SK-N-SH (cell line): ENCODE data around the gene TRIM9.

Experiments used
- ELF1 ChIP-seq: IDR thresholded peaks from 2 replicates; pipeline ENCODE4 v1.4.0; 2012
- EP300 ChIP-seq, 2 experiments: IDR thresholded peaks; 2 replicates each; pipeline versions ENCODE4 v1.4.0 to v1.6.1; 2012; ENCODE audit warnings: borderline replicate concordance in 1 of 2, low read depth in 1 of 2, low read length in 1 of 2
- EZH2phosphoT487 ChIP-seq: fragments of 200-600 bp; sonication (generic); IDR thresholded peaks from 2 replicates; pipeline ENCODE4 v1.6.1; 2017; ENCODE audit warnings: low read depth, mixed run types, mild to moderate bottlenecking, antibody characterized with exemption, moderate library complexity, borderline replicate concordance
- FOXM1 ChIP-seq: IDR thresholded peaks from 2 replicates; pipeline ENCODE4 v1.4.0; 2012; ENCODE audit warnings: low read depth, mild to moderate bottlenecking
- MXI1 ChIP-seq: IDR thresholded peaks from 2 replicates; pipeline ENCODE4 v1.6.1; 2012; ENCODE audit warnings: mild to moderate bottlenecking, low read depth, low read length, improper control_type of control experiment
- POLR2AphosphoS5 ChIP-seq: IDR thresholded peaks from 2 replicates; pipeline ENCODE4 v1.6.1; 2012; ENCODE audit warnings: low read depth, low read length
- RAD21 ChIP-seq: IDR thresholded peaks from 2 replicates; pipeline ENCODE4 v1.6.1; 2012; ENCODE audit warnings: mild to moderate bottlenecking, low read length
- SIN3A ChIP-seq: IDR thresholded peaks from 2 replicates; pipeline ENCODE4 v1.6.1; 2012; ENCODE audit warnings: low read depth, mild to moderate bottlenecking, low read length, moderate library complexity, borderline replicate concordance
- TAF1 ChIP-seq: IDR thresholded peaks from 2 replicates; pipeline ENCODE4 v1.6.1; 2012; ENCODE audit warnings: low read depth, mild to moderate bottlenecking, low read length, moderate library complexity, borderline replicate concordance
- TF ChIP-seq, protein P1 (sequence below): fragments of 200-600 bp; sonication (generic); IDR thresholded peaks from 2 replicates; pipeline ENCODE4 v1.6.1; 2017; ENCODE audit warnings: antibody characterized with exemption, mild to moderate bottlenecking, moderate library complexity
- TF ChIP-seq, protein P2 (sequence below): IDR thresholded peaks from 2 replicates; pipeline ENCODE4; 2012

DNA sequence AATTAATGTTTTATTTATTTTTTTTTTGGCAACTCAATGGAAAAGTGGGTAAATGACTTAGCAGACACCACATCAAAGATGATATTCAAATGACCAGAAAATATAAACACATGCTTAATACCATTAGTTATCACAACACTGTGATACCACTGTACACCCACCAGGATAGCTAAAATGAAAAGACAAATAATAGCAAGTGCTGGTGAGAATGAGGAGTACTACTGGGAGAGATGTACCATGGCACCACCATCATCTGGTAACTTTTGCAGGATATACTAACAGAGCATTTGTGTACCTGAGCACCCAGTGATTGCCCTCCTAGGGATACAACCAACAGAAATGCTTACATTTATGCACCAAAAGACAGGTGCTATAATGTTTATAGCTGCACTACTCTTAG is 21.9 kb downstream of the TRIM9 start:
- TF ChIP-seq, protein P1, sequence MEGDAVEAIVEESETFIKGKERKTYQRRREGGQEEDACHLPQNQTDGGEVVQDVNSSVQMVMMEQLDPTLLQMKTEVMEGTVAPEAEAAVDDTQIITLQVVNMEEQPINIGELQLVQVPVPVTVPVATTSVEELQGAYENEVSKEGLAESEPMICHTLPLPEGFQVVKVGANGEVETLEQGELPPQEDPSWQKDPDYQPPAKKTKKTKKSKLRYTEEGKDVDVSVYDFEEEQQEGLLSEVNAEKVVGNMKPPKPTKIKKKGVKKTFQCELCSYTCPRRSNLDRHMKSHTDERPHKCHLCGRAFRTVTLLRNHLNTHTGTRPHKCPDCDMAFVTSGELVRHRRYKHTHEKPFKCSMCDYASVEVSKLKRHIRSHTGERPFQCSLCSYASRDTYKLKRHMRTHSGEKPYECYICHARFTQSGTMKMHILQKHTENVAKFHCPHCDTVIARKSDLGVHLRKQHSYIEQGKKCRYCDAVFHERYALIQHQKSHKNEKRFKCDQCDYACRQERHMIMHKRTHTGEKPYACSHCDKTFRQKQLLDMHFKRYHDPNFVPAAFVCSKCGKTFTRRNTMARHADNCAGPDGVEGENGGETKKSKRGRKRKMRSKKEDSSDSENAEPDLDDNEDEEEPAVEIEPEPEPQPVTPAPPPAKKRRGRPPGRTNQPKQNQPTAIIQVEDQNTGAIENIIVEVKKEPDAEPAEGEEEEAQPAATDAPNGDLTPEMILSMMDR: no peak
- TF ChIP-seq EZH2phosphoT487: no peak
- no peak for TF ChIP-seq FOXM1
- TF ChIP-seq TAF1: no peak
- TF ChIP-seq MXI1: no peak
- no peak for TF ChIP-seq POLR2AphosphoS5
- TF ChIP-seq EP300 (IDR thresholded peaks at IDR 0.05; ENCODE audit: borderline replicate concordance in 1 of 2, low read depth in 1 of 2, low read length in 1 of 2): no peak
- TF ChIP-seq ELF1: no peak
- TF ChIP-seq SIN3A: no peak
- no peak for TF ChIP-seq RAD21
- TF ChIP-seq, protein P2, sequence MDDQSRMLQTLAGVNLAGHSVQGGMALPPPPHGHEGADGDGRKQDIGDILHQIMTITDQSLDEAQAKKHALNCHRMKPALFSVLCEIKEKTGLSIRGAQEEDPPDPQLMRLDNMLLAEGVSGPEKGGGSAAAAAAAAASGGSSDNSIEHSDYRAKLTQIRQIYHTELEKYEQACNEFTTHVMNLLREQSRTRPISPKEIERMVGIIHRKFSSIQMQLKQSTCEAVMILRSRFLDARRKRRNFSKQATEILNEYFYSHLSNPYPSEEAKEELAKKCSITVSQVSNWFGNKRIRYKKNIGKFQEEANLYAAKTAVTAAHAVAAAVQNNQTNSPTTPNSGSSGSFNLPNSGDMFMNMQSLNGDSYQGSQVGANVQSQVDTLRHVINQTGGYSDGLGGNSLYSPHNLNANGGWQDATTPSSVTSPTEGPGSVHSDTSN: no peak
